Upper lobe of left lung (tissue), 4 donors: Measurements from ENCODE around the gene DHRS1.

Source experiments
- POLR2A ChIP-seq, 4 donors: fragments of 450-650 bp; IDR thresholded peaks; one replicate each; pipeline ENCODE4 v1.5.1; 2016 to 2017; ENCODE audit warnings: antibody characterized with exemption in 4 of 4, mild to moderate bottlenecking in 2 of 4
- TF ChIP-seq, protein P1 (sequence below), 6 experiments: fragments of 450-650 bp in 4 of 6; fragments of 200-600 bp in 2 of 6; sonication (generic) in 2 of 6; IDR thresholded peaks; one replicate each; pipeline ENCODE4 v1.5.1; 2016 to 2019; ENCODE audit warnings: antibody characterized with exemption in 6 of 6

DNA sequence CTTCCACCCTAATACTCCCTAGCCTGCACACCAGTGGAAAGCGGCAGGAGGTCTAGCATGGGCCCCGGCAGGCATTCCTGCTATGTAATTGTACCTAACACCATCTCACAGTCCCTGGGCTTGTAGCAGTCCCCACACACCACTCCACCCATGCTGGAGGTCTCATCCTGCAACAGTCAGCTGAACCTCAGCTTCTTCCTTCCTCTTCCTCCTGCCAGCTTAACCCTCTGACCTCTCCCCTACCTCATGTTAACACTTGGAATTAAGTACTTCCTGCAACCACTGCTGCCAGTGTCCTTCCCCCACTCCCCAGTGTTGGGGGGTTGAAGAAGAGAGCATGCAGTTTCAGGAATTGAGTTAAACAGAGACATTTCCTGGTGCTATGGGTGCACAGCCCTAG is 27.7 kb upstream of the DHRS1 start:
- TF ChIP-seq, protein P1, sequence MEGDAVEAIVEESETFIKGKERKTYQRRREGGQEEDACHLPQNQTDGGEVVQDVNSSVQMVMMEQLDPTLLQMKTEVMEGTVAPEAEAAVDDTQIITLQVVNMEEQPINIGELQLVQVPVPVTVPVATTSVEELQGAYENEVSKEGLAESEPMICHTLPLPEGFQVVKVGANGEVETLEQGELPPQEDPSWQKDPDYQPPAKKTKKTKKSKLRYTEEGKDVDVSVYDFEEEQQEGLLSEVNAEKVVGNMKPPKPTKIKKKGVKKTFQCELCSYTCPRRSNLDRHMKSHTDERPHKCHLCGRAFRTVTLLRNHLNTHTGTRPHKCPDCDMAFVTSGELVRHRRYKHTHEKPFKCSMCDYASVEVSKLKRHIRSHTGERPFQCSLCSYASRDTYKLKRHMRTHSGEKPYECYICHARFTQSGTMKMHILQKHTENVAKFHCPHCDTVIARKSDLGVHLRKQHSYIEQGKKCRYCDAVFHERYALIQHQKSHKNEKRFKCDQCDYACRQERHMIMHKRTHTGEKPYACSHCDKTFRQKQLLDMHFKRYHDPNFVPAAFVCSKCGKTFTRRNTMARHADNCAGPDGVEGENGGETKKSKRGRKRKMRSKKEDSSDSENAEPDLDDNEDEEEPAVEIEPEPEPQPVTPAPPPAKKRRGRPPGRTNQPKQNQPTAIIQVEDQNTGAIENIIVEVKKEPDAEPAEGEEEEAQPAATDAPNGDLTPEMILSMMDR (IDR thresholded peaks at IDR 0.05): no peak
- TF ChIP-seq POLR2A (IDR thresholded peaks at IDR 0.05): no peak
